CD4-positive, alpha-beta T cell (primary cell): ENCODE data around the gene TCN2. TPM values are rescaled to one million over a fixed set of nuclear protein-coding genes. Genes with fewer than 3 reads are reported as not detected.

ENCODE experiments used
- ATAC-seq: fragments of 200-7000 bp; cut with Tn5 transposase; one replicate; pipeline ENCODE4 v1.10.0; 2022; ENCODE audit warnings: mild to moderate bottlenecking; ENCODE audit not compliant: poor library complexity
- CTCF ChIA-PET: fragments of 350-600 bp; sonication (Branson Sonifier 250); formaldehyde crosslinking; loops from one replicate; lab custom pipeline; 2021; ENCODE audit warnings: antibody characterized with exemption, inconsistent platforms; lab: Charles Lee
- POLR2A ChIA-PET: fragments of 350-600 bp; sonication (Branson Sonifier 250); formaldehyde crosslinking; loops from one replicate; lab custom pipeline; 2021; ENCODE audit warnings: antibody characterized with exemption, inconsistent platforms; lab: Charles Lee
- DNase-seq, 14 experiments: peaks; one replicate each; pipeline ENCODE4 v3.0.0-alpha.2; 2013 to 2020; ENCODE audit warnings: mixed read lengths in 2 of 14
- H3K27ac ChIP-seq, 2 donors: one replicate each; pipeline versions ENCODE4 v1.5.1 to v1.7.0; 2013; ENCODE audit warnings: low read length in 2 of 2, low read depth in 1 of 2, mild to moderate bottlenecking in 1 of 2
- H3K27me3 ChIP-seq, 2 experiments: 1 replicate in 1 of 2; 2 replicates in 1 of 2; pipeline versions ENCODE4 v1.6.1 to v1.7.0; 2013; ENCODE audit warnings: low read length in 2 of 2, control low read depth in 1 of 2, mild to moderate bottlenecking in 1 of 2, moderate library complexity in 1 of 2; ENCODE audit not compliant: insufficient read depth in 2 of 2, control insufficient read depth in 1 of 2
- H3K36me3 ChIP-seq: one replicate; pipeline ENCODE4 v1.6.1; 2013; ENCODE audit warnings: low read length, control low read depth; ENCODE audit not compliant: insufficient read depth
- H3K4me1 ChIP-seq: one replicate; pipeline ENCODE4 v1.6.1; 2013; ENCODE audit warnings: low read length, control low read depth; ENCODE audit not compliant: insufficient read depth
- H3K4me3 ChIP-seq: one replicate; pipeline ENCODE4 v1.5.1; 2013; ENCODE audit warnings: mild to moderate bottlenecking, low read length, moderate library complexity
- H3K9me3 ChIP-seq, 2 experiments: 1 replicate in 1 of 2; 2 replicates in 1 of 2; pipeline versions ENCODE4 v1.6.1 to v1.7.0; 2013; ENCODE audit warnings: low read length in 2 of 2, mild to moderate bottlenecking in 2 of 2, control low read depth in 1 of 2, moderate library complexity in 1 of 2; ENCODE audit not compliant: control insufficient read depth in 1 of 2, insufficient read depth in 1 of 2
- H3K27ac Mint-ChIP-seq: one replicate; pipeline ENCODE4 v1.8.0; 2020; ENCODE audit warnings: mixed read lengths
- H3K27me3 Mint-ChIP-seq: one replicate; pipeline ENCODE4 v1.8.0; 2021; ENCODE audit warnings: mixed read lengths
- H3K36me3 Mint-ChIP-seq: one replicate; pipeline ENCODE4 v1.8.0; 2021; ENCODE audit warnings: low read depth, mixed read lengths
- H3K4me1 Mint-ChIP-seq: one replicate; pipeline ENCODE4 v1.8.0; 2021; ENCODE audit warnings: low read depth, mixed read lengths
- H3K4me3 Mint-ChIP-seq: one replicate; pipeline ENCODE4 v1.8.0; 2020; ENCODE audit warnings: mild to moderate bottlenecking, mixed read lengths
- H3K9me3 Mint-ChIP-seq: one replicate; pipeline ENCODE4 v1.8.0; 2020; ENCODE audit warnings: mixed read lengths
- CTCF ChIP-seq: fragments of 200-600 bp; IDR thresholded peaks from one replicate; pipeline ENCODE4 v1.8.0; 2022; ENCODE audit warnings: antibody characterized with exemption, mild to moderate bottlenecking
- intact Hi-C, 2 experiments: fragments of 100-400 bp; cut with DNase I in 1 of 2; cut with micrococcal nuclease in 1 of 2; formaldehyde crosslinking; loops; one replicate each; pipeline versions ENCODE4 v1.15.1 to v1.9.0; 2023 to 2025; cut with DNase I, micrococcal nuclease
- total RNA-seq, 174 experiments: library from RNA in 2 of 174; stranded (reverse) in 2 of 174; gene quantifications; one replicate each; pipeline ENCODE4 v1.2.3 and lab custom pipeline; 2021 to 2026

The TCN2 gene
- total RNA-seq, 2 experiments from 2014 or later = 0.52 to 0.53 TPM

DNA sequence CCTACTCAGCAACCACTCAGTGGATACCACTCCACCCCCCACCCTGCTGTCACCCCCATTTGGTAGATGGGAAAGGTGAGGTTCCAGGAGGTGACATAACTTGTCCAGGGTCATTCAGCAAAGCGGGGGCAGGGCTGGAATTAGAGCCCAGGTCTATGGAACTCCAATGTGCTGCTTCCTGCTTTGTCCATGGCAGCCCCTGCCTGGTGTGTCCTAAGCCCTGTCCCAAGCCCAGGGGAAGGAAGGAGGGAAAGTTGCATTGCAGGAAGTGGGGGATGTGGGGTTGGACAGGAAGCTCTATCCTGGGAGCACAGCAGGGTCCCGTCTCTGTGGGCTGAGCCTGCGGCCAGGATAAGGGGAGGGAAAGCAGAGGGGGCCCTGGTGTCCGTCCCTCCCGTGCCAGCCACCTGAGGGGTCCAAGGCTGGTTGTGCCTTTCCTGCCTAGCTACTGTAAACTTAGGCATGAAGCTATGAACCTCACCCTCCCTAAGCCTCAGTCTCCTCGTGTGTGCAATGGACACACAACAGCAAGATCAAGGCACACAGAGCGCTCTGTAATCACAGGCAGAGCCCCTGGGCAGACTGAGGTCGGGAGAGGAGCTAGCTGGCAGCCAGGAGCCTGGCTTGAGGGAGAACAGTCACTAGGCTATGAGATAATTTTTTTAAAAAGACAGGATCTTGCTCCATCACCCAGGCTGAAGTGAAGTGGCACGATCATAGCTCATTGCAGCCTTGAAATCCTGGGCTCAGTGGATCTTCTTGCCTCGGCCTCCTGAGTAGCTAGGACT is 45.4 kb upstream of the TCN2 start:
- no peak overlapping the region for H3K27ac Mint-ChIP-seq
- H3K9me3 Mint-ChIP-seq = no peaks in the 10 kb centered on the region
- H3K36me3 Mint-ChIP-seq = no peaks in the 10 kb centered on the region
- H3K4me3 ChIP-seq = no peak overlapping the region
- ATAC-seq (no peak), DNase-seq (no peak)
- no peaks in the 10 kb centered on the region for H3K36me3 ChIP-seq
- H3K4me1 ChIP-seq = no peaks in the 10 kb centered on the region
- no peak for TF ChIP-seq CTCF
- H3K4me1 Mint-ChIP-seq = no peaks in the 10 kb centered on the region
- intact Hi-C loops = no loop called here
- POLR2A ChIA-PET = no interaction called here
- H3K9me3 ChIP-seq = no peaks in the 10 kb centered on the region
- no peak overlapping the region for H3K27ac ChIP-seq
- CTCF ChIA-PET = no interaction called here
- peaks cover 6% of the 10 kb centered on the region for H3K27me3 Mint-ChIP-seq
- no peak overlapping the region for H3K4me3 Mint-ChIP-seq
- peaks cover 0 to 2% of the 10 kb centered on the region in 2 experiments for H3K27me3 ChIP-seq

DNA sequence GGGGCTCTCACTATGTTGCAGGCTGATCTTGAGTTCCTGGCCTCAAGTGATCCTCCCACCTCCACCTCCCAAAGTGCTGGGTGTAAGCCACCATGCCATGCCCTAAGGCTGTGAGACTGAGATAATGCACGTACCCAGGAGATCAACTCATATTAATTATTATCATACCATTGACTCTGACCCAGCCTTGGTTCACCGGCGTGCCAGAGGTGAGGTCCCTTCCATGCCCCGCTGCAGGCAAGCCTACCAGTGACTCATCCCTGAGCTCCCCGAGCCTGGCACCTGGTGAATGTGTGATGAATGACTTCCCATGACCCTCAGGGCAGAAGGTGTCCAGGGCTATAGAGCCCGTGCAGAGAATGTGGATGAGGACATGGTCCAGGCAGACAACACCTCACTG is 44.6 kb upstream of the TCN2 start:
- no peak for DNase-seq
- Histone ChIP-seq H3K9me3 (no peaks in the 10 kb centered on the region), H3K4me3 (no peak overlapping the region), H3K4me1 (no peaks in the 10 kb centered on the region), H3K27me3 (peaks cover 0 to 2% of the 10 kb centered on the region in 2 experiments), H3K36me3 (no peaks in the 10 kb centered on the region), H3K27ac (no peak overlapping the region)
- POLR2A ChIA-PET = no interaction called here
- Mint-ChIP-seq H3K4me3 (no peak overlapping the region), H3K9me3 (no peaks in the 10 kb centered on the region), H3K4me1 (no peaks in the 10 kb centered on the region), H3K27ac (no peak overlapping the region), H3K27me3 (peaks cover 6% of the 10 kb centered on the region), H3K36me3 (no peaks in the 10 kb centered on the region)
- intact Hi-C loops = no loop called here
- no peak for TF ChIP-seq CTCF
- ATAC-seq = no peak
- CTCF ChIA-PET = no interaction called here

DNA sequence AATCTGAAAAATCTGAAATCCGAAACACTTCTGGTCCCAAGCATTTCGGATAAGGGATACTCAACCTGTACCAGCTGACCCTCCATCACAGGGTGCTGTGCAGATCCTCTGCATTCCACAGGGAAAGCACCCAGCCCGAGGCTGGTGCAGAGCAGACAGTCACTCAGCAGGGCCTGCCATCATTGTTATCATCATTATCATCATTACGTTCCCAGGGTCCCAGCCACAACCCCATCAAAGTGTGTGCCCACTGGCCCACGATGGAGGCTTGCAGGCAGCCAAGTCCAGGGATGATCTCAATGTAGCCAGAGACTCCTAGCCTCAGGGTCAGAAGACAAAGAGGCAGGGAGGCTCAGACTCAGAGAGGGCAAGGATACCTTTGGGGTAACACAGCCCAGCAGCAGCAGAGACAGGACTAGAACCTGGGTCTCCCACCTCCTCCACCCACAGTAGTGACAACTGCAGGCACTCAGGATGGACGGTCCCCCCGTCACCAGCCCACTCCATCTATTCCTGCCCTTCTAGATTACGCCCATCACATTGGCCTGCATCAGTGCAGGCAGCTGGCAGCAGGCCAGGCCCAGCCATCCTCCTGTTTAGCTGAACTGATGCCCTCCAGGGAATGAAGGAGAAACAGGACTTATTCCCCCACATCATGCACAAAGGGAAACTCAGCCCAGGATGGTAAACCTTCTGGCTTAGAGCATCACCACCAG is 42.8 kb upstream of the TCN2 start:
- no peaks in the 10 kb centered on the region for H3K36me3 Mint-ChIP-seq
- Histone ChIP-seq H3K27me3 (peaks cover 0 to 2% of the 10 kb centered on the region in 2 experiments), H3K4me3 (no peak overlapping the region), H3K36me3 (no peaks in the 10 kb centered on the region), H3K27ac (no peak overlapping the region), H3K4me1 (no peaks in the 10 kb centered on the region), H3K9me3 (no peaks in the 10 kb centered on the region)
- CTCF ChIA-PET = no interaction called here
- H3K27me3 Mint-ChIP-seq = peaks cover 6% of the 10 kb centered on the region
- ATAC-seq (no peak), DNase-seq (no peak)
- no peaks in the 10 kb centered on the region for H3K4me1 Mint-ChIP-seq
- intact Hi-C loops = no loop called here
- POLR2A ChIA-PET = no interaction called here
- no peak overlapping the region for H3K27ac Mint-ChIP-seq
- H3K9me3 Mint-ChIP-seq = no peaks in the 10 kb centered on the region
- no peak for TF ChIP-seq CTCF
- no peak overlapping the region for H3K4me3 Mint-ChIP-seq
